Central memory CD8-positive, alpha-beta T cell (primary cell): ENCODE measurements around the gene RXFP2.

Source experiments
- ATAC-seq: fragments of 150-1000 bp; cut with Tn5 transposase; replicated peaks from 2 replicates; pipeline ENCODE4 v1.10.0; 2022; ENCODE audit warnings: mild to moderate bottlenecking, moderate FRiP score, moderate number of reproducible peaks; ENCODE audit not compliant: poor library complexity, severe bottlenecking; ENCODE audit errors: extremely low read depth
- DNase-seq, 2 donors: peaks; one replicate each; pipeline ENCODE4 v3.0.0; 2021; ENCODE audit warnings: low spot score in 2 of 2
- H3K27ac Mint-ChIP-seq: one replicate; pipeline ENCODE4 v1.8.0; 2022; ENCODE audit warnings: low read depth, mild to moderate bottlenecking, moderate library complexity, mixed read lengths
- H3K27me3 Mint-ChIP-seq: one replicate; pipeline ENCODE4 v1.8.0; 2022; ENCODE audit warnings: mixed read lengths
- H3K36me3 Mint-ChIP-seq: one replicate; pipeline ENCODE4 v1.8.0; 2022; ENCODE audit warnings: mild to moderate bottlenecking, moderate library complexity, mixed read lengths; ENCODE audit not compliant: insufficient read depth
- H3K4me1 Mint-ChIP-seq: one replicate; pipeline ENCODE4 v1.8.0; 2022; ENCODE audit warnings: mixed read lengths
- H3K4me3 Mint-ChIP-seq: one replicate; pipeline ENCODE4 v1.8.0; 2022; ENCODE audit warnings: mild to moderate bottlenecking, moderate library complexity, mixed read lengths
- H3K9me3 Mint-ChIP-seq: one replicate; pipeline ENCODE4 v1.8.0; 2022; ENCODE audit warnings: mixed read lengths

RXFP2 gene

GRCh38 chr13:31848621-31849020 is 109.3 kb downstream of the RXFP2 start:
- Mint-ChIP-seq H3K4me1 (no peaks in the 10 kb centered on the region), H3K4me3 (no peak overlapping the region), H3K9me3 (no peaks in the 10 kb centered on the region), H3K36me3 (peaks cover 2% of the 10 kb centered on the region), H3K27ac (no peak overlapping the region), H3K27me3 (peaks cover 58% of the 10 kb centered on the region)
- ATAC-seq, result no peak
- no peak for DNase-seq

- peaks cover 53% of the 10 kb centered on the region for H3K27me3 Mint-ChIP-seq
- H3K4me3 Mint-ChIP-seq, result no peak overlapping the region
- peaks cover 2% of the 10 kb centered on the region for H3K36me3 Mint-ChIP-seq
- no peaks in the 10 kb centered on the region for H3K9me3 Mint-ChIP-seq
- no peak for DNase-seq
- H3K4me1 Mint-ChIP-seq, result no peaks in the 10 kb centered on the region
- ATAC-seq, result no peak
- H3K27ac Mint-ChIP-seq, result no peak overlapping the region
Measured at GRCh38 chr13:31849206-31849605, 109.9 kb downstream of the RXFP2 start.

- Mint-ChIP-seq H3K36me3 (peaks cover 2% of the 10 kb centered on the region), H3K27me3 (peaks cover 44% of the 10 kb centered on the region), H3K4me1 (no peaks in the 10 kb centered on the region), H3K9me3 (no peaks in the 10 kb centered on the region), H3K4me3 (no peak overlapping the region), H3K27ac (no peak overlapping the region)
- DNase-seq (no peak), ATAC-seq (no peak)
Measured at GRCh38 chr13:31850041-31850555, 110.8 kb downstream of the RXFP2 start.

- H3K4me1 Mint-ChIP-seq, result no peaks in the 10 kb centered on the region
- ATAC-seq (no peak), DNase-seq (no peak)
- H3K4me3 Mint-ChIP-seq, result no peak overlapping the region
- peaks cover 43% of the 10 kb centered on the region for H3K27me3 Mint-ChIP-seq
- no peak overlapping the region for H3K27ac Mint-ChIP-seq
- H3K36me3 Mint-ChIP-seq, result peaks cover 2% of the 10 kb centered on the region
- no peaks in the 10 kb centered on the region for H3K9me3 Mint-ChIP-seq
Measured at GRCh38 chr13:31851216-31851615, 111.9 kb downstream of the RXFP2 start.
